ENCODE measurements around the gene SYT7. TPM values are rescaled to one million over a fixed set of nuclear protein-coding genes. Genes with fewer than 3 reads are reported as not detected.

Gene SYT7
- polyA plus RNA-seq, 2 of the 4 experiments (the other 2 are of a cell fraction) = 0.37 to 1.0 TPM

- no peak overlapping the region for H3K27ac ChIP-seq
- no peak for DNase-seq (ENCODE audit: low read depth in 1 of 2, low spot score in 1 of 2)
- no peak for TF ChIP-seq RFX5 (IDR thresholded peaks at IDR 0.05)
- no peak for TF ChIP-seq NFE2L2 (conservative IDR thresholded peaks at IDR 0.05; ENCODE audit: low read length)
- no peak for TF ChIP-seq RCOR1 (IDR thresholded peaks at IDR 0.05; ENCODE audit: low read depth, low read length)
- no peak for TF ChIP-seq HEYL (CRISPR knock-in tag; IDR thresholded peaks at IDR 0.05)
- no peak for TF ChIP-seq ZNF302 (CRISPR knock-in tag; IDR thresholded peaks at IDR 0.05)
- no peak for TF ChIP-seq E2F6 (IDR thresholded peaks at IDR 0.05; ENCODE audit: borderline replicate concordance, low read depth)
- no peak for TF ChIP-seq GATA3 (IDR thresholded peaks at IDR 0.05; ENCODE audit: borderline replicate concordance)
- TF ChIP-seq PHF8 (IDR thresholded peaks at IDR 0.05; ENCODE audit: borderline replicate concordance, low read depth) = no peak
- no peak for TF ChIP-seq HDAC2 (IDR thresholded peaks at IDR 0.05)
- no peak for TF ChIP-seq CHD4 (IDR thresholded peaks at IDR 0.05; ENCODE audit: borderline replicate concordance)
- no peak for TF ChIP-seq MAFK (IDR thresholded peaks at IDR 0.05; ENCODE audit: partially characterized antibody)
- no peak for TF ChIP-seq REST (IDR thresholded peaks at IDR 0.05)
- no peak for TF ChIP-seq KDM5A (IDR thresholded peaks at IDR 0.05)
- no peak for TF ChIP-seq PBX3 (IDR thresholded peaks at IDR 0.05)
- peaks cover 5% of the 10 kb centered on the region; the same call in 1 of the 3 replicates for H3K4me1 ChIP-seq
- no peak overlapping the region for H3K4me3 ChIP-seq
- FAIRE-seq = no peak
- H3K4me2 ChIP-seq = no peak overlapping the region
- ChIA-PET POLR2A (no interaction called here), CTCF (interaction anchor here (1.5 kb wide), 1 partner anchor 15 kb away, joined by 3 read pairs; no protein-coding TSS in a partner anchor)
- H3K9me3 ChIP-seq = no peaks in the 10 kb centered on the region
- 20% methylated on average over 3 of the region's 3 CpGs for WGBS (ENCODE audit: missing lambda C conversion rate)
- no peak for ATAC-seq
Measured at GRCh38 chr11:61571869-61572268, 9.0 kb downstream of the SYT7 start.

GRCh38 chr11:61571337-61571736, 9.5 kb downstream of the SYT7 start:
- 31% methylated on average over 5 of the region's 9 CpGs for WGBS (ENCODE audit: missing lambda C conversion rate)
- DNase-seq (ENCODE audit: low read depth in 1 of 2, low spot score in 1 of 2) (no peak), FAIRE-seq (no peak), ATAC-seq (no peak)
- POLR2A ChIA-PET = no interaction called here
- H3K27ac ChIP-seq = no peak overlapping the region
- H3K4me3 ChIP-seq = no peak overlapping the region
- CTCF ChIA-PET = interaction anchor here (1.5 kb wide), 1 partner anchor 16 kb away, joined by 3 read pairs; no protein-coding TSS in a partner anchor
- H3K4me1 ChIP-seq = peaks cover 5% of the 10 kb centered on the region; the same call in 1 of the 3 replicates
- no peaks in the 10 kb centered on the region for H3K9me3 ChIP-seq
- TF ChIP-seq ATOH8 (CRISPR knock-in tag; IDR thresholded peaks at IDR 0.05; ENCODE audit: low read depth) = no peak
- no peak for TF ChIP-seq SMC3 (IDR thresholded peaks at IDR 0.05)
- no peak for TF ChIP-seq KDM1A (IDR thresholded peaks at IDR 0.05; ENCODE audit: low read depth)
- TF ChIP-seq ZSCAN20 (CRISPR knock-in tag; IDR thresholded peaks at IDR 0.05) = no peak
- no peak for TF ChIP-seq POLR2A (IDR thresholded peaks at IDR 0.05; ENCODE audit: low read length)
- no peak for TF ChIP-seq EHF (CRISPR knock-in tag; IDR thresholded peaks at IDR 0.05)
- no peak for TF ChIP-seq RNF2 (IDR thresholded peaks at IDR 0.05; ENCODE audit: borderline replicate concordance, low read depth)
- no peak overlapping the region for H3K4me2 ChIP-seq
